ENCODE results near the gene KRTAP25-1. TPM values are rescaled to one million over a fixed set of nuclear protein-coding genes. Genes with fewer than 3 reads are reported as not detected.

The KRTAP25-1 gene
- not detected for total RNA-seq

GRCh38 chr21:30289215-30289614 is at the start of gene KRTAP25-1:
TSS of gene KRTAP25-1 (minus strand) at chr21:30289514. CDS start at chr21:30289490, 24 bp downstream.
- no peaks in the 10 kb centered on the region for H3K4me1 Mint-ChIP-seq (ENCODE audit: low read depth in 2 of 2)
- H3K9me3 Mint-ChIP-seq: peaks cover 8% of the 10 kb centered on the region
- H3K4me3 Mint-ChIP-seq: no peak within 1 kb of the TSS
- no peaks in the 10 kb centered on the region for H3K27me3 Mint-ChIP-seq
- no peak within 1 kb of the TSS for H3K27ac Mint-ChIP-seq
- no peaks in the 10 kb centered on the region for H3K36me3 Mint-ChIP-seq
- ATAC-seq (no peak), DNase-seq (ENCODE audit: low spot score) (no peak)

- no peak for DNase-seq (ENCODE audit: low spot score)
- no peak overlapping the region for H3K4me3 Mint-ChIP-seq
- ATAC-seq: no peak
- no peaks in the 10 kb centered on the region for H3K4me1 Mint-ChIP-seq (ENCODE audit: low read depth in 2 of 2)
- H3K27ac Mint-ChIP-seq: no peak overlapping the region
- H3K27me3 Mint-ChIP-seq: no peaks in the 10 kb centered on the region
- H3K36me3 Mint-ChIP-seq: no peaks in the 10 kb centered on the region
- no peaks in the 10 kb centered on the region for H3K9me3 Mint-ChIP-seq
These were observed 49.4 kb upstream of the KRTAP25-1 start for GRCh38 chr21:30338717-30339116.

- no peak overlapping the region for H3K27ac Mint-ChIP-seq
- no peaks in the 10 kb centered on the region for H3K36me3 Mint-ChIP-seq
- no peak for ATAC-seq
- no peaks in the 10 kb centered on the region for H3K9me3 Mint-ChIP-seq
- H3K27me3 Mint-ChIP-seq: no peaks in the 10 kb centered on the region
- H3K4me3 Mint-ChIP-seq: no peak overlapping the region
- no peaks in the 10 kb centered on the region for H3K4me1 Mint-ChIP-seq (ENCODE audit: low read depth in 2 of 2)
- DNase-seq (ENCODE audit: low spot score): no peak
These were observed 48.5 kb upstream of the KRTAP25-1 start for GRCh38 chr21:30337772-30338171.

- ATAC-seq (no peak), DNase-seq (ENCODE audit: low spot score) (no peak)
- H3K9me3 Mint-ChIP-seq: no peaks in the 10 kb centered on the region
- no peaks in the 10 kb centered on the region for H3K27me3 Mint-ChIP-seq
- no peak within 1 kb of the TSS for H3K27ac Mint-ChIP-seq
- H3K4me3 Mint-ChIP-seq: no peak within 1 kb of the TSS
- no peaks in the 10 kb centered on the region for H3K36me3 Mint-ChIP-seq
- no peaks in the 10 kb centered on the region for H3K4me1 Mint-ChIP-seq (ENCODE audit: low read depth in 2 of 2)
These were observed 48.0 kb upstream of the KRTAP25-1 start, which contains the start of gene KRTAP27-1 for GRCh38 chr21:30337276-30337744. TSS of gene KRTAP27-1 (minus strand) at chr21:30337694. CDS start at chr21:30337668, 26 bp downstream.

- no peaks in the 10 kb centered on the region for H3K9me3 Mint-ChIP-seq
- no peak overlapping the region for H3K27ac Mint-ChIP-seq
- ATAC-seq: no peak
- no peaks in the 10 kb centered on the region for H3K4me1 Mint-ChIP-seq (ENCODE audit: low read depth in 2 of 2)
- H3K4me3 Mint-ChIP-seq: no peak overlapping the region
- H3K27me3 Mint-ChIP-seq: no peaks in the 10 kb centered on the region
- DNase-seq (ENCODE audit: low spot score): no peak
- no peaks in the 10 kb centered on the region for H3K36me3 Mint-ChIP-seq
These were observed 47.3 kb upstream of the KRTAP25-1 start for GRCh38 chr21:30336596-30336995.

- H3K27me3 Mint-ChIP-seq: no peaks in the 10 kb centered on the region
- no peak overlapping the region for H3K4me3 Mint-ChIP-seq
- no peaks in the 10 kb centered on the region for H3K36me3 Mint-ChIP-seq
- H3K4me1 Mint-ChIP-seq (ENCODE audit: low read depth in 2 of 2): no peaks in the 10 kb centered on the region
- H3K9me3 Mint-ChIP-seq: no peaks in the 10 kb centered on the region
- ATAC-seq (no peak), DNase-seq (ENCODE audit: low spot score) (no peak)
- H3K27ac Mint-ChIP-seq: no peak overlapping the region
These were observed 44.4 kb upstream of the KRTAP25-1 start for GRCh38 chr21:30333736-30334135.

GRCh38 chr21:30332681-30333080 is 43.4 kb upstream of the KRTAP25-1 start:
- no peaks in the 10 kb centered on the region for H3K36me3 Mint-ChIP-seq
- H3K27me3 Mint-ChIP-seq: no peaks in the 10 kb centered on the region
- H3K9me3 Mint-ChIP-seq: no peaks in the 10 kb centered on the region
- DNase-seq (ENCODE audit: low spot score) (no peak), ATAC-seq (no peak)
- H3K4me3 Mint-ChIP-seq: no peak overlapping the region
- no peaks in the 10 kb centered on the region for H3K4me1 Mint-ChIP-seq (ENCODE audit: low read depth in 2 of 2)
- no peak overlapping the region for H3K27ac Mint-ChIP-seq

GRCh38 chr21:30329203-30329875 is 40.0 kb upstream of the KRTAP25-1 start:
- Mint-ChIP-seq H3K27me3 (no peaks in the 10 kb centered on the region), H3K27ac (no peak overlapping the region), H3K4me1 (ENCODE audit: low read depth in 2 of 2) (no peaks in the 10 kb centered on the region), H3K4me3 (no peak overlapping the region), H3K36me3 (no peaks in the 10 kb centered on the region), H3K9me3 (no peaks in the 10 kb centered on the region)
- no peak for DNase-seq (ENCODE audit: low spot score)
- no peak for ATAC-seq

- DNase-seq (ENCODE audit: low spot score) (no peak), ATAC-seq (no peak)
- no peak overlapping the region for H3K27ac Mint-ChIP-seq
- no peaks in the 10 kb centered on the region for H3K36me3 Mint-ChIP-seq
- H3K4me1 Mint-ChIP-seq (ENCODE audit: low read depth in 2 of 2): no peaks in the 10 kb centered on the region
- H3K27me3 Mint-ChIP-seq: no peaks in the 10 kb centered on the region
- H3K9me3 Mint-ChIP-seq: no peaks in the 10 kb centered on the region
- no peak overlapping the region for H3K4me3 Mint-ChIP-seq
These were observed 37.1 kb upstream of the KRTAP25-1 start for GRCh38 chr21:30326390-30326789.

GRCh38 chr21:30320215-30320614 is 30.9 kb upstream of the KRTAP25-1 start, which contains the start of gene KRTAP26-1:
TSS of gene KRTAP26-1 (minus strand) at chr21:30320315. CDS start at chr21:30320035, 280 bp downstream.
- Mint-ChIP-seq H3K4me1 (ENCODE audit: low read depth in 2 of 2) (no peaks in the 10 kb centered on the region), H3K9me3 (peaks cover 8% of the 10 kb centered on the region), H3K36me3 (no peaks in the 10 kb centered on the region), H3K4me3 (no peak within 1 kb of the TSS), H3K27me3 (no peaks in the 10 kb centered on the region), H3K27ac (no peak within 1 kb of the TSS)
- ATAC-seq: no peak
- DNase-seq (ENCODE audit: low spot score): no peak

- Mint-ChIP-seq H3K27me3 (no peaks in the 10 kb centered on the region), H3K4me3 (no peak overlapping the region), H3K36me3 (no peaks in the 10 kb centered on the region), H3K4me1 (ENCODE audit: low read depth in 2 of 2) (no peaks in the 10 kb centered on the region), H3K9me3 (peaks cover 8% of the 10 kb centered on the region), H3K27ac (no peak overlapping the region)
- ATAC-seq: no peak
- no peak for DNase-seq (ENCODE audit: low spot score)
These were observed 26.4 kb upstream of the KRTAP25-1 start for GRCh38 chr21:30315701-30316100.

- no peak for ATAC-seq
- no peaks in the 10 kb centered on the region for H3K27me3 Mint-ChIP-seq
- DNase-seq (ENCODE audit: low spot score): no peak
- H3K4me1 Mint-ChIP-seq (ENCODE audit: low read depth in 2 of 2): no peaks in the 10 kb centered on the region
- H3K36me3 Mint-ChIP-seq: no peaks in the 10 kb centered on the region
- no peak overlapping the region for H3K27ac Mint-ChIP-seq
- H3K4me3 Mint-ChIP-seq: no peak overlapping the region
- H3K9me3 Mint-ChIP-seq: peaks cover 4% of the 10 kb centered on the region
These were observed 17.6 kb upstream of the KRTAP25-1 start for GRCh38 chr21:30306884-30307283.

- H3K27me3 Mint-ChIP-seq: no peaks in the 10 kb centered on the region
- H3K4me1 Mint-ChIP-seq (ENCODE audit: low read depth in 2 of 2): no peaks in the 10 kb centered on the region
- peaks cover 4% of the 10 kb centered on the region for H3K9me3 Mint-ChIP-seq
- no peaks in the 10 kb centered on the region for H3K36me3 Mint-ChIP-seq
- DNase-seq (ENCODE audit: low spot score): no peak
- no peak overlapping the region for H3K4me3 Mint-ChIP-seq
- ATAC-seq: no peak
- H3K27ac Mint-ChIP-seq: no peak overlapping the region
These were observed 15.8 kb upstream of the KRTAP25-1 start for GRCh38 chr21:30305136-30305535.

- DNase-seq (ENCODE audit: low spot score) (no peak), ATAC-seq (no peak)
- H3K4me3 Mint-ChIP-seq: no peak within 1 kb of the TSS
- H3K36me3 Mint-ChIP-seq: no peaks in the 10 kb centered on the region
- H3K27ac Mint-ChIP-seq: no peak within 1 kb of the TSS
- H3K4me1 Mint-ChIP-seq (ENCODE audit: low read depth in 2 of 2): no peaks in the 10 kb centered on the region
- H3K9me3 Mint-ChIP-seq: peaks cover 8% of the 10 kb centered on the region
- H3K27me3 Mint-ChIP-seq: no peaks in the 10 kb centered on the region
These were observed 6.5 kb downstream of the KRTAP25-1 start, which contains the start of gene KRTAP24-1 for GRCh38 chr21:30282850-30283249. TSS of gene KRTAP24-1 (minus strand) at chr21:30282950. CDS start at chr21:30282932, 18 bp downstream.

- ATAC-seq (no peak), DNase-seq (ENCODE audit: low spot score) (no peak)
- Mint-ChIP-seq H3K4me1 (ENCODE audit: low read depth in 2 of 2) (no peaks in the 10 kb centered on the region), H3K27me3 (no peaks in the 10 kb centered on the region), H3K27ac (no peak overlapping the region), H3K36me3 (no peaks in the 10 kb centered on the region), H3K4me3 (no peak overlapping the region), H3K9me3 (peaks cover 9% of the 10 kb centered on the region)
These were observed 17.7 kb downstream of the KRTAP25-1 start for GRCh38 chr21:30271611-30272010.

All from natural killer cell treated with Interleukin-12 subunit alpha and Interleukin-12 subunit beta and Interleukin-15 and Interleukin-18, amount 100 ng/mL, for 72 hours (primary cell).